ENCODE measurements around the gene CHD5. TPM values are rescaled to one million over a fixed set of nuclear protein-coding genes. Genes with fewer than 3 reads are reported as not detected.

The CHD5 gene
- total RNA-seq, 4 donors from 2014 or later, result 0.05 TPM; not detected in 3

DNA sequence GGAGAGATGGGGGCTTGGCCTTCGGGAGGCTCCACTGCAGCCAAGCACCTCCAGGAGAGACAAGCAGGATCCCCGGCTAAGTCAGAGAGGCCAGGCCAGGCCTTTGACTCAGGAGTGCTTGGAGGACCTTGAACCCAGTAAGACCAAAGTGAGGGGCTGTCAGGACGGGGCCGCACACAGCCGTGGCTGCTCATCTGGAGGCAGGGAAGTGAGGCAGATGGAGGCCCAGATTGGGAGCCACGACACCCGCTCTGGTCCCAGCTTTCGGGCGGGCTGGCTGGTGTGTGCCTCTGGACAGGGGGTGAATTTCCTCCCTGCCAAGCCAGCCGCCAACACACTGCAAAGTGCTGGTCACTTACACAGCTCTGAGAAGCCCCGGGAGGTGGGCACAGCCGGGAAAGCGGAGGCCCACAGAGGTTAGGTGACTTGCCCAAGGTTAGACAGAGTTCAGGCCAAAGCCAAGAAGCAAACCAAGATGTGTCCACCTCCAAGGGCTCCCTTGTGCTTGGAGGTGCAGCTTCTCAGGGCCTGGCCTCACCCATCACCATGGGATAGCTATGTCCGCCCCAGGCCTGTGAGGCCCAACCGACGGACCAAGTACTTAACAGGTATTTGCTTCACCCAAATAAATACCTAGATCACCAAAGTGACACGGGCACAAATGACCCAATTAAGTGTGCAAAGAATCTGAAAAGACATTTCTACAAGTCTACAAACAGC lies 58.3 kb downstream of the CHD5 start:
- DNase-seq (no peak), ATAC-seq (no peak)
- Histone ChIP-seq H3K36me3 (no peaks in the 10 kb centered on the region), H3K27ac (no peak overlapping the region), H3K9me3 (no peaks in the 10 kb centered on the region), H3K4me3 (no peak overlapping the region), H3K27me3 (peaks cover 0 to 6% (median 0%) of the 10 kb centered on the region in 3 donors), H3K4me1 (no peaks in the 10 kb centered on the region)
- TF ChIP-seq POLR2A (IDR thresholded peaks at IDR 0.05), result no peak
- TF ChIP-seq, protein P1, sequence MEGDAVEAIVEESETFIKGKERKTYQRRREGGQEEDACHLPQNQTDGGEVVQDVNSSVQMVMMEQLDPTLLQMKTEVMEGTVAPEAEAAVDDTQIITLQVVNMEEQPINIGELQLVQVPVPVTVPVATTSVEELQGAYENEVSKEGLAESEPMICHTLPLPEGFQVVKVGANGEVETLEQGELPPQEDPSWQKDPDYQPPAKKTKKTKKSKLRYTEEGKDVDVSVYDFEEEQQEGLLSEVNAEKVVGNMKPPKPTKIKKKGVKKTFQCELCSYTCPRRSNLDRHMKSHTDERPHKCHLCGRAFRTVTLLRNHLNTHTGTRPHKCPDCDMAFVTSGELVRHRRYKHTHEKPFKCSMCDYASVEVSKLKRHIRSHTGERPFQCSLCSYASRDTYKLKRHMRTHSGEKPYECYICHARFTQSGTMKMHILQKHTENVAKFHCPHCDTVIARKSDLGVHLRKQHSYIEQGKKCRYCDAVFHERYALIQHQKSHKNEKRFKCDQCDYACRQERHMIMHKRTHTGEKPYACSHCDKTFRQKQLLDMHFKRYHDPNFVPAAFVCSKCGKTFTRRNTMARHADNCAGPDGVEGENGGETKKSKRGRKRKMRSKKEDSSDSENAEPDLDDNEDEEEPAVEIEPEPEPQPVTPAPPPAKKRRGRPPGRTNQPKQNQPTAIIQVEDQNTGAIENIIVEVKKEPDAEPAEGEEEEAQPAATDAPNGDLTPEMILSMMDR (IDR thresholded peaks at IDR 0.05 in 4 of 5, conservative IDR thresholded peaks at IDR 0.05 in 1 of 5), result no peak
- intact Hi-C loops (cut with DNase I; ENCODE audit: low total_unique reads) (no loop called here), in situ Hi-C loops (cut with MboI; ENCODE audit: low sequenced_read_pairs in 4 of 4) (no loop called here)

DNA sequence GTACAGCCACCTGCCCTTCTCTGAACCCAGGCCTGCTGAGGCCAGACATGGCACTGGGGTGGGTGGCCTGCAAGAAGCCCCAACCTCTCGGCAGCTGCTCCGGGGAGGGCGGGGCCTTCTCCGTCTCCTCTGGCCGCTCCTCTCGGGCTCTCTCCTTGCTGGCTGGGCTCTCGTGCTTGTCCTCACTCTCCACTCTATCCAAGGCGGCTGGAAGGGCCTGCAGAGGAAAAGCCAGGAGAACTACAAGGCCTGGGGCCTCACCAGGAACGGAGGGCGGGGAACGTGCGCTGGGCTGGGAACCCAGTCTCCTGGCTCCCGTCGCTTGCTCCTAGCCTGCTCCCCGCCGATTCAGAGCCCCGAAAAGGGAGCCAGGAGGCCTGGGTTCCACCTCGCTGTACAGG lies 59.1 kb downstream of the CHD5 start:
- Histone ChIP-seq H3K4me1 (no peaks in the 10 kb centered on the region), H3K27ac (no peak overlapping the region), H3K36me3 (no peaks in the 10 kb centered on the region), H3K4me3 (no peak overlapping the region), H3K27me3 (peaks cover 0 to 6% (median 0%) of the 10 kb centered on the region in 3 donors), H3K9me3 (no peaks in the 10 kb centered on the region)
- in situ Hi-C loops (cut with MboI; ENCODE audit: low sequenced_read_pairs in 4 of 4) (no loop called here), intact Hi-C loops (cut with DNase I; ENCODE audit: low total_unique reads) (no loop called here)
- ATAC-seq (no peak), DNase-seq (no peak)
- TF ChIP-seq, protein P1 (IDR thresholded peaks at IDR 0.05 in 4 of 5, conservative IDR thresholded peaks at IDR 0.05 in 1 of 5), result no peak
- no peak for TF ChIP-seq POLR2A (IDR thresholded peaks at IDR 0.05)

DNA sequence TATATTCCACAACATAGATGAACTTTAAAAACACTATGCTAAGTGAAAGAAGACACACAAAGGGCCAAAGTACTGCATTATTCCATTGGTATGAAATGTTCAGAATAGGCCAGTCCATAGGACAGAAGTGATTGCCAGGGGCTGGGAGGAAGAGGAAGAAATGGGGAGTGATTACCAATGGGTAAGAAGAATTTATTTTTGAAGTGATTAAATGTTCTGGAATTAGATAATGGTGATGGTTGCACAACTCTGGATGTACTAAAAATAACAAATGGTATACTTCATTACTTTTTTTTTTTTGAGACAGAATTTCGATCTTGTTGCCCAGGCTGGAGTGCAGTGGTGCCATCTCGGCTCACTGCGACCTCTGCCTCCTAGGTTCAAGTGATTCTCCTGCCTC lies 61.7 kb downstream of the CHD5 start:
- Histone ChIP-seq H3K36me3 (no peaks in the 10 kb centered on the region), H3K27ac (no peak overlapping the region), H3K9me3 (no peaks in the 10 kb centered on the region), H3K4me3 (no peak overlapping the region), H3K4me1 (no peaks in the 10 kb centered on the region), H3K27me3 (no peaks in the 10 kb centered on the region)
- ATAC-seq (no peak), DNase-seq (no peak)
- no peak for TF ChIP-seq POLR2A (IDR thresholded peaks at IDR 0.05)
- TF ChIP-seq, protein P1 (IDR thresholded peaks at IDR 0.05 in 4 of 5, conservative IDR thresholded peaks at IDR 0.05 in 1 of 5), result no peak
- intact Hi-C loops (cut with DNase I; ENCODE audit: low total_unique reads), result no loop called here
- in situ Hi-C loops (cut with MboI; ENCODE audit: low sequenced_read_pairs in 4 of 4), result no loop called here

DNA sequence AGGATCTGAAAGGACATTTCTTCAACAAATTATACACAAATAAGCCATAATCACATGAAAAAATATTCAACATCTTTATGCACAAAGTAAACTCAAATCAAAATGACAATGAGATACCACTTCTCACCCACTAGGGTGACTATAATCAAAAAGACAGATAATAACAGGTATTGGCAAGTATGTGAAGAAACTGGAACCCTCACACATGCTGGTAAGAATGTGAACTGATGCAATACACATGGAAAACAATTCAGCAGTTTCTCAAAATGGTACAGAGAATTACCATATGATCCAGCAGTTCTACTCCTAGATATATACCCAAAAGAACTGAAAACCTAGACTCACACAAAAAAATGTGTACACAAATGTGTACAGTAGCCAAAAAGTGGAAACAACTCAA lies 62.5 kb downstream of the CHD5 start:
- in situ Hi-C loops (cut with MboI; ENCODE audit: low sequenced_read_pairs in 4 of 4), result no loop called here
- no peaks in the 10 kb centered on the region for H3K36me3 ChIP-seq
- H3K4me1 ChIP-seq, result no peaks in the 10 kb centered on the region
- no peaks in the 10 kb centered on the region for H3K9me3 ChIP-seq
- peaks cover 0 to 4% (median 0%) of the 10 kb centered on the region in 3 donors for H3K27me3 ChIP-seq
- no peak for TF ChIP-seq POLR2A (IDR thresholded peaks at IDR 0.05)
- TF ChIP-seq, protein P1 (IDR thresholded peaks at IDR 0.05 in 4 of 5, conservative IDR thresholded peaks at IDR 0.05 in 1 of 5), result no peak
- no peak overlapping the region for H3K27ac ChIP-seq
- no peak overlapping the region for H3K4me3 ChIP-seq
- intact Hi-C loops (cut with DNase I; ENCODE audit: low total_unique reads), result no loop called here
- DNase-seq, result no peak
- ATAC-seq, result no peak

DNA sequence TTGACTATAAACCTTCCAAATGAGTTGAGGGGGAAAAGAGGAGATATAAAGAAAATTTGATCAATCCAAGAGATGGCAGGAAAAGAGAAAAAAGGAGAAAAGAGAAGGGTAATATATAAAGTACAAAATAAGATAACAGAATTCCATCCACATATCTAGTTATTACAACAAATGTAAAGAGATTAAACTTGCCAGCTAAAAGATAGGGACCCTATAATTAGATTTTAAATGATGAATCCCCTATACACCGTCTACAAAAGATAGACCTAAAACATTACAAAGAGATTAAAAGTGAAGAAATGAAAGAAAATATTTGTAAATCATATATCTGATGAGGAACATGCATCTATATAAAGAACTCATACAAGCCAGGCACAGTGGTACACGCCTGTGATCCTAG lies 63.1 kb downstream of the CHD5 start:
- no peak overlapping the region for H3K4me3 ChIP-seq
- H3K9me3 ChIP-seq, result no peaks in the 10 kb centered on the region
- no peak overlapping the region for H3K27ac ChIP-seq
- peaks cover 0 to 4% (median 0%) of the 10 kb centered on the region in 3 donors for H3K27me3 ChIP-seq
- DNase-seq (no peak), ATAC-seq (no peak)
- intact Hi-C loops (cut with DNase I; ENCODE audit: low total_unique reads), result no loop called here
- no peaks in the 10 kb centered on the region for H3K4me1 ChIP-seq
- no peaks in the 10 kb centered on the region for H3K36me3 ChIP-seq
- no peak for TF ChIP-seq POLR2A (IDR thresholded peaks at IDR 0.05)
- TF ChIP-seq, protein P1 (IDR thresholded peaks at IDR 0.05 in 4 of 5, conservative IDR thresholded peaks at IDR 0.05 in 1 of 5), result no peak
- in situ Hi-C loops (cut with MboI; ENCODE audit: low sequenced_read_pairs in 4 of 4), result no loop called here

Data from gastrocnemius medialis (tissue), 4 donors.